Hepatocyte (in vitro differentiated cells): ENCODE measurements around the gene OSCP1.

ENCODE experiments used
- EZH2 ChIP-seq: fragments of 200-600 bp; sonication (generic); IDR thresholded peaks from 2 replicates; pipeline ENCODE4 v1.6.1; 2016; ENCODE audit warnings: antibody characterized with exemption, mild to moderate bottlenecking, borderline replicate concordance
- EZH2phosphoT487 ChIP-seq: fragments of 200-600 bp; sonication (generic); IDR thresholded peaks from one replicate; pipeline ENCODE4 v1.6.1; 2018; ENCODE audit warnings: antibody characterized with exemption, mild to moderate bottlenecking, low read depth, moderate library complexity; ENCODE audit not compliant: unreplicated experiment, severe bottlenecking
- TF ChIP-seq, protein P1 (sequence below): fragments of 200-600 bp; sonication (generic); IDR thresholded peaks from 2 replicates; pipeline ENCODE4 v1.5.1; 2016; ENCODE audit warnings: antibody characterized with exemption, mild to moderate bottlenecking; ENCODE audit not compliant: poor library complexity

DNA sequence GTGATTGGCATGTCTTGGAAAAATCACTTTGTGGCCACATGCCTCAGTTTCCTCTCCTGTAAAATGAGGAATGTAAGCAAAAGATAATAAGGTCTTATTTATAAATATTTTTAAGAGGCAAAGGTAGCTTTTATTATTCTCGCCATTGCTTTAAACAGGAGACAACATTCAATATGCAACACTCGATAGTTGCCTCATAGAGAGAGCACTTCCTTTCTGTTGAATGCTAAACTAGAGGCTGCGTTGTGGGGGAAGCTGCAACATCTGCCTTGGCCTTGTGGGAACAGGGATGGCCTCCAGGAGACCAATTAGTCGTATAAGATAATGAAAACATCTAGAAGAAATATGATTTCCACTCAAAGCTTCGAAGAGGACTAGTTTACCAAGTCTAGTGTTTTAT is 3.5 kb downstream of the OSCP1 start:
- TF ChIP-seq, protein P1, sequence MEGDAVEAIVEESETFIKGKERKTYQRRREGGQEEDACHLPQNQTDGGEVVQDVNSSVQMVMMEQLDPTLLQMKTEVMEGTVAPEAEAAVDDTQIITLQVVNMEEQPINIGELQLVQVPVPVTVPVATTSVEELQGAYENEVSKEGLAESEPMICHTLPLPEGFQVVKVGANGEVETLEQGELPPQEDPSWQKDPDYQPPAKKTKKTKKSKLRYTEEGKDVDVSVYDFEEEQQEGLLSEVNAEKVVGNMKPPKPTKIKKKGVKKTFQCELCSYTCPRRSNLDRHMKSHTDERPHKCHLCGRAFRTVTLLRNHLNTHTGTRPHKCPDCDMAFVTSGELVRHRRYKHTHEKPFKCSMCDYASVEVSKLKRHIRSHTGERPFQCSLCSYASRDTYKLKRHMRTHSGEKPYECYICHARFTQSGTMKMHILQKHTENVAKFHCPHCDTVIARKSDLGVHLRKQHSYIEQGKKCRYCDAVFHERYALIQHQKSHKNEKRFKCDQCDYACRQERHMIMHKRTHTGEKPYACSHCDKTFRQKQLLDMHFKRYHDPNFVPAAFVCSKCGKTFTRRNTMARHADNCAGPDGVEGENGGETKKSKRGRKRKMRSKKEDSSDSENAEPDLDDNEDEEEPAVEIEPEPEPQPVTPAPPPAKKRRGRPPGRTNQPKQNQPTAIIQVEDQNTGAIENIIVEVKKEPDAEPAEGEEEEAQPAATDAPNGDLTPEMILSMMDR: no peak
- no peak for TF ChIP-seq EZH2
- TF ChIP-seq EZH2phosphoT487: no peak
